Nephron progenitor cell (in vitro differentiated cells): ENCODE data around the gene NFAT5.
A peak's percentile ranks its signal among the peaks of the same experiment; 100 is the strongest.

Source experiments
- DNase-seq: peaks from one replicate; pipeline ENCODE4 v3.0.0; 2021
- H3K27ac Mint-ChIP-seq: 2 replicates; pipeline ENCODE4 v1.8.0; 2021; ENCODE audit warnings: mild to moderate bottlenecking, moderate library complexity, mixed read lengths
- H3K27me3 Mint-ChIP-seq: 2 replicates; pipeline ENCODE4 v1.8.0; 2021; ENCODE audit warnings: mild to moderate bottlenecking, low read depth, mixed read lengths; ENCODE audit not compliant: poor library complexity
- H3K36me3 Mint-ChIP-seq: 2 replicates; pipeline ENCODE4 v1.8.0; 2021; ENCODE audit warnings: low read depth, mixed read lengths
- H3K4me1 Mint-ChIP-seq: 2 replicates; pipeline ENCODE4 v1.8.0; 2021; ENCODE audit warnings: mixed read lengths
- H3K4me3 Mint-ChIP-seq: 2 replicates; pipeline ENCODE4 v1.8.0; 2021; ENCODE audit warnings: mild to moderate bottlenecking, moderate library complexity, mixed read lengths
- H3K9me3 Mint-ChIP-seq: 2 replicates; pipeline ENCODE4 v1.8.0; 2021; ENCODE audit warnings: mild to moderate bottlenecking, moderate library complexity, mixed read lengths
- TF ChIP-seq, protein P1 (sequence below): fragments of 200-600 bp; sonication (generic); IDR thresholded peaks from 2 replicates; pipeline ENCODE4 v1.5.0; 2021; ENCODE audit warnings: antibody characterized with exemption

The NFAT5 gene

GRCh38 chr16:69610356-69610755 lies 44.6 kb downstream of the NFAT5 start:
- DNase-seq, result no peak
- H3K27ac Mint-ChIP-seq, result no peak overlapping the region
- H3K9me3 Mint-ChIP-seq, result no peaks in the 10 kb centered on the region
- no peaks in the 10 kb centered on the region for H3K27me3 Mint-ChIP-seq
- H3K4me3 Mint-ChIP-seq, result no peak overlapping the region
- peaks cover 31% of the 10 kb centered on the region for H3K36me3 Mint-ChIP-seq
- TF ChIP-seq, protein P1, sequence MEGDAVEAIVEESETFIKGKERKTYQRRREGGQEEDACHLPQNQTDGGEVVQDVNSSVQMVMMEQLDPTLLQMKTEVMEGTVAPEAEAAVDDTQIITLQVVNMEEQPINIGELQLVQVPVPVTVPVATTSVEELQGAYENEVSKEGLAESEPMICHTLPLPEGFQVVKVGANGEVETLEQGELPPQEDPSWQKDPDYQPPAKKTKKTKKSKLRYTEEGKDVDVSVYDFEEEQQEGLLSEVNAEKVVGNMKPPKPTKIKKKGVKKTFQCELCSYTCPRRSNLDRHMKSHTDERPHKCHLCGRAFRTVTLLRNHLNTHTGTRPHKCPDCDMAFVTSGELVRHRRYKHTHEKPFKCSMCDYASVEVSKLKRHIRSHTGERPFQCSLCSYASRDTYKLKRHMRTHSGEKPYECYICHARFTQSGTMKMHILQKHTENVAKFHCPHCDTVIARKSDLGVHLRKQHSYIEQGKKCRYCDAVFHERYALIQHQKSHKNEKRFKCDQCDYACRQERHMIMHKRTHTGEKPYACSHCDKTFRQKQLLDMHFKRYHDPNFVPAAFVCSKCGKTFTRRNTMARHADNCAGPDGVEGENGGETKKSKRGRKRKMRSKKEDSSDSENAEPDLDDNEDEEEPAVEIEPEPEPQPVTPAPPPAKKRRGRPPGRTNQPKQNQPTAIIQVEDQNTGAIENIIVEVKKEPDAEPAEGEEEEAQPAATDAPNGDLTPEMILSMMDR, result no peak
- peaks cover 20% of the 10 kb centered on the region for H3K4me1 Mint-ChIP-seq

DNA sequence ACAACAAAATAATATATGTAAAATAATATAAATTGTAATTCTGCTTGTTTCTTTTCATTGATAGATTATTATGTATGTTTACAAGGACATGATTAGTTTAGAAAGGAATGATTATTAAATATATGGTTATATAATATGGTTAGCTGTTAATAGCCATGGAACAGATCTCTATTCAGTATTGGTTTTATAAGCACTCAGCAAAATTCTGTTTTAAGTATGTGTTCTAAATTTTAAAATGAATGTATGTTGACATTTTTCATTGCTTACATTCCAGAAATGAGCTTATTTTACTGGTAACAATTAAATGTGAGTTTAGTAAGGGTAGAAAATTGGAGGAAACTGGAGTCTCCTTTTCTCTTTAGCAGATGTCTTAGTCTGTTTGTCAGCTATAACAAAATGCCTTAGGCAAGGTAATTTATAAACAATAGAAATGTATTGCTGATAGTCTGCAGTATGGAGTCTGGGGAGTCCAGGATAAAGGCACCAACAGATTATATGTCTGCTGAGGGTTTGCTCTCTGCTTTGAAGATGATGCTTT lies 45.4 kb downstream of the NFAT5 start:
- TF ChIP-seq, protein P1, result no peak
- Mint-ChIP-seq H3K27ac (no peak overlapping the region), H3K27me3 (no peaks in the 10 kb centered on the region), H3K4me3 (no peak overlapping the region), H3K4me1 (peaks cover 20% of the 10 kb centered on the region), H3K9me3 (no peaks in the 10 kb centered on the region), H3K36me3 (peaks cover 35% of the 10 kb centered on the region)
- DNase-seq, result no peak

GRCh38 chr16:69613378-69614154 lies 47.8 kb downstream of the NFAT5 start:
- DNase-seq, result no peak
- peaks cover 25% of the 10 kb centered on the region for H3K36me3 Mint-ChIP-seq
- no peaks in the 10 kb centered on the region for H3K9me3 Mint-ChIP-seq
- no peak overlapping the region for H3K4me3 Mint-ChIP-seq
- TF ChIP-seq, protein P1, result no peak
- peaks cover 20% of the 10 kb centered on the region for H3K4me1 Mint-ChIP-seq
- H3K27me3 Mint-ChIP-seq, result no peaks in the 10 kb centered on the region
- H3K27ac Mint-ChIP-seq, result peak overlapping the region; percentile 62

DNA sequence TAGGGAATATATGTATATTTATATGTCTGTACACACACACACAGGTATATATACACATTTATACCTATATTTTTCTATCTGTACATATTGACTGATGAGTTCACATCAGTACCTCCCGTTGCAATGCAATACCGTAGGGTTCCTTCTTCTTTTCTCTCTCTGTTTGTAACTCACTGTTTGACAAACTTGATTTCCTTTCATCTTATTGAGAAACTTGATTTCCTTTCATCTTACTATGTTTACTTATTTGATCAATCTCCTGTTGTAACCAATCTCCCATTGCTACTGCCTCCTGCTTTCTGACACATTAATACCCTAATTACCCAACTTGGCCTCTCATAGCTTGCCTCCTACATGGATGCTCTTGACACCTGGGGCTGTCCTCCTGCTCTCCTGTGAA lies 49.8 kb downstream of the NFAT5 start:
- peaks cover 14% of the 10 kb centered on the region for H3K4me1 Mint-ChIP-seq
- peaks cover 18% of the 10 kb centered on the region for H3K36me3 Mint-ChIP-seq
- H3K27me3 Mint-ChIP-seq, result no peaks in the 10 kb centered on the region
- DNase-seq, result no peak
- H3K9me3 Mint-ChIP-seq, result no peaks in the 10 kb centered on the region
- no peak overlapping the region for H3K4me3 Mint-ChIP-seq
- H3K27ac Mint-ChIP-seq, result no peak overlapping the region
- TF ChIP-seq, protein P1, result no peak

DNA sequence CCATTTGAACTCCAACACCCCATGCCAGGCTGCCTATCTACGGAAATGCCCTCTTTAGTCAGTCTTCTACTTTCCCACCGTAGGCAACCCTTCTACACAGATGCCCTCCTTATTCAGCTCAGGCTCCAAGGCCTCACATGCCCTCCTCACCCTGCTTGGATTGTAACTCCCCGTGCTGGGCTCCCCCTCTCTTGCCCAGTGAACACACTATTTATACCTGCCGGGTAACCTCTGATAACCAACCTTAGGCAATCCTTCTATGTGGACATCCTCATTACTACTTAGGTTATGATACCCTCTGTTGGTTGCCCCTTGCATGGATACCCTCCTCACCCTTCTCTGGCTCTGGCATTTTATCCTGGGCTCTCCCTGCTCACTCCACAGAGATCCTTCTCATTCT lies 50.3 kb downstream of the NFAT5 start:
- DNase-seq, result no peak
- no peaks in the 10 kb centered on the region for H3K27me3 Mint-ChIP-seq
- H3K4me1 Mint-ChIP-seq, result peaks cover 10% of the 10 kb centered on the region
- no peak overlapping the region for H3K4me3 Mint-ChIP-seq
- H3K36me3 Mint-ChIP-seq, result peaks cover 18% of the 10 kb centered on the region
- TF ChIP-seq, protein P1, result no peak
- no peaks in the 10 kb centered on the region for H3K9me3 Mint-ChIP-seq
- peak overlapping the region; percentile 37 for H3K27ac Mint-ChIP-seq

- Mint-ChIP-seq H3K9me3 (no peaks in the 10 kb centered on the region), H3K36me3 (peaks cover 29% of the 10 kb centered on the region), H3K4me3 (no peak overlapping the region), H3K27me3 (no peaks in the 10 kb centered on the region), H3K4me1 (peaks cover 4% of the 10 kb centered on the region), H3K27ac (no peak overlapping the region)
- no peak for DNase-seq
- TF ChIP-seq, protein P1, result no peak
These were observed 52.5 kb downstream of the NFAT5 start for GRCh38 chr16:69618307-69618706.
